CD14-positive monocyte (primary cell): ENCODE data around the gene HAPLN2. TPM values are rescaled to one million over a fixed set of nuclear protein-coding genes. Genes with fewer than 3 reads are reported as not detected.

Experiments used
- DNase-seq, 3 donors: peaks; one replicate each; pipeline ENCODE4 v3.0.0-alpha.2; 2011 to 2022
- H2AFZ ChIP-seq: 2 replicates; pipeline ENCODE4 v1.6.0; 2012; ENCODE audit warnings: mild to moderate bottlenecking, low read depth, low read length, inconsistent platforms; ENCODE audit not compliant: insufficient read depth, poor library complexity, severe bottlenecking
- H3K27ac ChIP-seq, 2 donors: 1 replicate in 1 of 2; 2 replicates in 1 of 2; pipeline ENCODE4 v1.5.1; 2012 to 2013; ENCODE audit warnings: low read length in 2 of 2, control low read depth in 1 of 2, inconsistent platforms in 1 of 2, low read depth in 1 of 2, mild to moderate bottlenecking in 1 of 2
- H3K27me3 ChIP-seq, 2 donors: one replicate each; pipeline versions ENCODE4 v1.6.0 to v1.6.1; 2011 to 2013; ENCODE audit warnings: low read length in 2 of 2; ENCODE audit not compliant: control insufficient read depth in 2 of 2, insufficient read depth in 2 of 2
- H3K36me3 ChIP-seq, 2 donors: replicated peaks in 1 of 2; 1 replicate in 1 of 2; 2 replicates in 1 of 2; pipeline versions ENCODE4 v1.5.1 to v1.6.1; 2012 to 2013; ENCODE audit warnings: low read length in 2 of 2, control low read depth in 1 of 2, inconsistent platforms in 1 of 2, mild to moderate bottlenecking in 1 of 2; ENCODE audit not compliant: insufficient read depth in 2 of 2, control insufficient read depth in 1 of 2
- H3K4me1 ChIP-seq, 2 donors: 1 replicate in 1 of 2; 2 replicates in 1 of 2; pipeline versions ENCODE4 v1.5.1 to v1.6.1; 2012 to 2013; ENCODE audit warnings: low read length in 2 of 2, control low read depth in 1 of 2, inconsistent platforms in 1 of 2, mild to moderate bottlenecking in 1 of 2, moderate library complexity in 1 of 2; ENCODE audit not compliant: insufficient read depth in 2 of 2, control insufficient read depth in 1 of 2
- H3K4me2 ChIP-seq: replicated peaks from 2 replicates; pipeline ENCODE3; 2012; ENCODE audit warnings: low read length, moderate library complexity, mild to moderate bottlenecking; ENCODE audit not compliant: poor library complexity, severe bottlenecking; ENCODE audit errors: extremely low read depth
- H3K4me3 ChIP-seq, 3 experiments: fragments of 200-600 bp in 1 of 3; sonication (generic) in 1 of 3; replicated peaks in 1 of 3; 1 replicate in 2 of 3; 2 replicates in 1 of 3; pipeline ENCODE4 v1.5.1; 2011 to 2013; ENCODE audit warnings: low read length in 3 of 3, mild to moderate bottlenecking in 3 of 3, control low read depth in 2 of 3, low read depth in 2 of 3, inconsistent platforms in 1 of 3, moderate library complexity in 1 of 3
- H3K79me2 ChIP-seq: 2 replicates; pipeline ENCODE4 v1.6.0; 2012; ENCODE audit warnings: mild to moderate bottlenecking, control low read depth, inconsistent platforms, low read length, moderate library complexity; ENCODE audit not compliant: insufficient read depth
- H3K9ac ChIP-seq: 2 replicates; pipeline ENCODE4 v1.6.0; 2017; ENCODE audit warnings: low read length, mild to moderate bottlenecking; ENCODE audit not compliant: insufficient read depth, poor library complexity, severe bottlenecking
- H3K9me3 ChIP-seq, 2 donors: replicated peaks in 1 of 2; 1 replicate in 1 of 2; 2 replicates in 1 of 2; pipeline versions ENCODE4 v1.5.1 to v1.6.1; 2012 to 2013; ENCODE audit warnings: low read length in 2 of 2, control low read depth in 1 of 2; ENCODE audit not compliant: control insufficient read depth in 1 of 2, insufficient read depth in 1 of 2
- H4K20me1 ChIP-seq: 2 replicates; pipeline ENCODE4 v1.6.0; 2012; ENCODE audit warnings: mild to moderate bottlenecking, low read length, control low read depth, moderate library complexity; ENCODE audit not compliant: insufficient read depth
- H3K27ac Mint-ChIP-seq, 7 donors: one replicate each; pipeline ENCODE4 v1.8.0; 2020; ENCODE audit warnings: mild to moderate bottlenecking in 7 of 7, mixed read lengths in 7 of 7, moderate library complexity in 6 of 7, inconsistent platforms in 2 of 7
- H3K27me3 Mint-ChIP-seq, 3 donors: one replicate each; pipeline ENCODE4 v1.8.0; 2021 to 2022; ENCODE audit warnings: low read depth in 3 of 3, mild to moderate bottlenecking in 3 of 3, mixed read lengths in 3 of 3, moderate library complexity in 3 of 3, inconsistent platforms in 1 of 3
- H3K36me3 Mint-ChIP-seq, 2 donors: one replicate each; pipeline ENCODE4 v1.8.0; 2020; ENCODE audit warnings: mixed read lengths in 2 of 2, inconsistent platforms in 1 of 2, mild to moderate bottlenecking in 1 of 2
- H3K4me1 Mint-ChIP-seq: one replicate; pipeline ENCODE4 v1.8.0; 2020; ENCODE audit warnings: mild to moderate bottlenecking, mixed read lengths
- H3K4me3 Mint-ChIP-seq, 2 donors: one replicate each; pipeline ENCODE4 v1.8.0; 2020; ENCODE audit warnings: mild to moderate bottlenecking in 2 of 2, mixed read lengths in 2 of 2, moderate library complexity in 1 of 2
- H3K9me3 Mint-ChIP-seq, 7 donors: one replicate each; pipeline ENCODE4 v1.8.0; 2020 to 2022; ENCODE audit warnings: mixed read lengths in 7 of 7, mild to moderate bottlenecking in 6 of 7, moderate library complexity in 6 of 7, inconsistent platforms in 2 of 7
- WGBS: methylation state at CpG from one replicate; pipeline ENCODE4 v1.1.5; 2013; ENCODE audit warnings: missing lambda C conversion rate; ENCODE audit not compliant: insufficient coverage; 5-methylcytosine and 5-hydroxymethylcytosine counted together
- intact Hi-C, 2 donors: fragments of 100-400 bp; cut with micrococcal nuclease; formaldehyde crosslinking; loops; one replicate each; pipeline versions ENCODE4 v1.15.0 to v1.15.1; 2023
- polyA plus RNA-seq, 3 donors: library from polyadenylated mRNA; depleted of rRNA in 1 of 3; unstranded in 2 of 3; stranded (reverse) in 1 of 3; fragments of 300-500 nt in 2 of 3; fragments of >200 nt in 1 of 3; fragmentation: Illumina TruSeq in 2 of 3; gene quantifications; 1 replicate in 2 of 3; 2 replicates in 1 of 3; pipeline ENCODE4 v1.2.3, GENCODE V29; 2012 to 2021
- TF ChIP-seq, protein P1 (sequence below): fragments of 200-600 bp; IDR thresholded peaks from one replicate; pipeline ENCODE4 v1.8.0; 2022; ENCODE audit warnings: antibody characterized with exemption, mild to moderate bottlenecking

The HAPLN2 gene
- polyA plus RNA-seq, 3 donors: not detected

DNA sequence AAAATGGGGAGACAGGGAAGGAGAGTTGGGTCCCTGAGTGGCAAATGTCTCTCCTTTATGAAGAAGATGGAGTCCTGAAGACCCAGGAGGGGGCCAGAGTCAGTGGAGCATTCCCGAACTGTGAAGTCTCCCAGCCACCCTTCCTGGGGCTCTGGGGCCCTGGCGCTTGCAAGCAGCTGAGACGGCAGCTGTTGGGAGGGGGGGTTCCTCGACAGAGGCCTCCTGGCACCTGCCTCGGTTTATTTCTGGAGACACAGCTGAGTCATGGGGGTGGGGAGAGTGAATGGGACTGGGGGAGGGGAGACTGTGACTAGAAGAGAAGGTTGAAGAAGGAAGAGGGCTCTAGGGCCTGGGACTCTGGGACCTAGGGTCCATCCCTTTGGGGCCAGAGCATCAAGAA is 44.0 kb downstream of the HAPLN2 start:
- 30% methylated on average over 5 of the region's 5 CpGs for WGBS
- Histone ChIP-seq H3K9me3 (no peaks in the 10 kb centered on the region), H3K4me2 (no peak overlapping the region), H3K79me2 (no peaks in the 10 kb centered on the region), H3K4me3 (no peak overlapping the region), H3K27me3 (peaks cover 0 to 14% of the 10 kb centered on the region in 2 donors), H4K20me1 (no peaks in the 10 kb centered on the region), H3K9ac (no peak overlapping the region), H3K36me3 (no peaks in the 10 kb centered on the region), H2AFZ (no peak overlapping the region), H3K27ac (no peak overlapping the region), H3K4me1 (peaks cover 62 to 76% of the 10 kb centered on the region in 2 donors)
- peaks cover 0 to 1% (median 0%) of the 10 kb centered on the region in 7 donors for H3K9me3 Mint-ChIP-seq
- peak overlapping the region in 1 of 2 donors; percentile 53 for H3K4me3 Mint-ChIP-seq
- H3K27me3 Mint-ChIP-seq: peaks cover 24 to 43% (median 24%) of the 10 kb centered on the region in 3 donors
- no peaks in the 10 kb centered on the region for H3K36me3 Mint-ChIP-seq
- peaks cover 64% of the 10 kb centered on the region for H3K4me1 Mint-ChIP-seq
- TF ChIP-seq, protein P1, sequence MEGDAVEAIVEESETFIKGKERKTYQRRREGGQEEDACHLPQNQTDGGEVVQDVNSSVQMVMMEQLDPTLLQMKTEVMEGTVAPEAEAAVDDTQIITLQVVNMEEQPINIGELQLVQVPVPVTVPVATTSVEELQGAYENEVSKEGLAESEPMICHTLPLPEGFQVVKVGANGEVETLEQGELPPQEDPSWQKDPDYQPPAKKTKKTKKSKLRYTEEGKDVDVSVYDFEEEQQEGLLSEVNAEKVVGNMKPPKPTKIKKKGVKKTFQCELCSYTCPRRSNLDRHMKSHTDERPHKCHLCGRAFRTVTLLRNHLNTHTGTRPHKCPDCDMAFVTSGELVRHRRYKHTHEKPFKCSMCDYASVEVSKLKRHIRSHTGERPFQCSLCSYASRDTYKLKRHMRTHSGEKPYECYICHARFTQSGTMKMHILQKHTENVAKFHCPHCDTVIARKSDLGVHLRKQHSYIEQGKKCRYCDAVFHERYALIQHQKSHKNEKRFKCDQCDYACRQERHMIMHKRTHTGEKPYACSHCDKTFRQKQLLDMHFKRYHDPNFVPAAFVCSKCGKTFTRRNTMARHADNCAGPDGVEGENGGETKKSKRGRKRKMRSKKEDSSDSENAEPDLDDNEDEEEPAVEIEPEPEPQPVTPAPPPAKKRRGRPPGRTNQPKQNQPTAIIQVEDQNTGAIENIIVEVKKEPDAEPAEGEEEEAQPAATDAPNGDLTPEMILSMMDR: no peak
- DNase-seq: no peak
- intact Hi-C loops: loop anchor here in 1 of 2 donors (5.0 kb wide), 1 partner anchor 64 kb away; the partner anchor contains the start of genes ISG20L2 and METTL25B
- H3K27ac Mint-ChIP-seq: peak overlapping the region in 2 of 7 donors; percentile 5 to 68

- no CpG with 5 or more reads among the region's 5 CpGs for WGBS
- Mint-ChIP-seq H3K4me3 (peak overlapping the region in 1 of 2 donors; percentile 79), H3K27me3 (peaks cover 17 to 36% (median 21%) of the 10 kb centered on the region in 3 donors), H3K27ac (peak overlapping the region in 1 of 7 donors; percentile 8), H3K36me3 (no peaks in the 10 kb centered on the region), H3K4me1 (peaks cover 63% of the 10 kb centered on the region), H3K9me3 (peaks cover 0 to 1% (median 0%) of the 10 kb centered on the region in 7 donors)
- H4K20me1 ChIP-seq: no peaks in the 10 kb centered on the region
- TF ChIP-seq, protein P1: no peak
- no peaks in the 10 kb centered on the region for H3K79me2 ChIP-seq
- no peak overlapping the region for H2AFZ ChIP-seq
- H3K27ac ChIP-seq: no peak overlapping the region
- intact Hi-C loops: loop anchor here in 1 of 2 donors (5.0 kb wide), 1 partner anchor 63 kb away; the partner anchor contains the start of genes ISG20L2 and METTL25B
- H3K27me3 ChIP-seq: peaks cover 0 to 7% of the 10 kb centered on the region in 2 donors
- H3K4me2 ChIP-seq: peak overlapping the region; percentile 48
- H3K9me3 ChIP-seq: no peaks in the 10 kb centered on the region
- no peaks in the 10 kb centered on the region for H3K36me3 ChIP-seq
- H3K9ac ChIP-seq: no peak overlapping the region
- H3K4me3 ChIP-seq: peak overlapping the region in 1 of 3 experiments; percentile 40
- no peak for DNase-seq
- H3K4me1 ChIP-seq: peaks cover 62 to 72% of the 10 kb centered on the region in 2 donors
These were observed 45.0 kb downstream of the HAPLN2 start for GRCh38 chr1:156664046-156664766.
